ENCODE measurements around the gene C11orf68. TPM values are rescaled to one million over a fixed set of nuclear protein-coding genes. Genes with fewer than 3 reads are reported as not detected.

C11orf68 gene
- total and polyA plus RNA-seq, 8 donors: 3.1 to 31.3 (median 13.7) TPM

DNA sequence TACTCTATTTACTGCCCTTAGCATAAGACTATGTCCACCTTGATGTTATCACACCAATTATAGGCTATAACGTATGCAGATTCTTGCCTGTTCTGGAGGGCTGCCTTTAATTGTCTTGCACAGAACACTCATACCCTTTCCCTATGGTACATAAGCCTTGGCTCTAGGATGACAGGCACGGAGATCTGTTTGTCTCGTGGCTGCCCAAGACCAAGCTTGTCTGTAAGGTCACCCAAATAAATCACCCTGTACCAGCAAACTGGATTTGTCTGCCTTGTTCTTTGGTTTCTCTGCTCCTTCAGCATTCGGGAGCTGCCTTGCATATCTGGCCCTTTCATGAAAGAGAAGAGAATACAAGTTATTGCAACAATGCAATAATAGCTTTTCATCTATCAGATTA is 18.9 kb upstream of the C11orf68 start:
- intact Hi-C loops (cut with DNase I; ENCODE audit: low total_unique reads): no loop called here
- H3K9me3 ChIP-seq: no peaks in the 10 kb centered on the region
- WGBS, 5 donors: 33 to 62% (median 51%) methylated on average over 4 of the region's 4 CpGs
- DNase-seq: no peak
- H3K4me3 ChIP-seq: no peak overlapping the region
- H3K27me3 ChIP-seq: peaks cover 0 to 45% (median 4%) of the 10 kb centered on the region in 3 donors
- no peaks in the 10 kb centered on the region for H3K36me3 ChIP-seq
- TF ChIP-seq POLR2A (IDR thresholded peaks at IDR 0.05) (no peak), EP300 (IDR thresholded peaks at IDR 0.05) (no peak), POLR2AphosphoS5 (IDR thresholded peaks at IDR 0.05) (no peak), CTCF (IDR thresholded peaks at IDR 0.05) (no peak)
- no peaks in the 10 kb centered on the region for H3K4me1 ChIP-seq
- no peak overlapping the region for H3K27ac ChIP-seq

DNA sequence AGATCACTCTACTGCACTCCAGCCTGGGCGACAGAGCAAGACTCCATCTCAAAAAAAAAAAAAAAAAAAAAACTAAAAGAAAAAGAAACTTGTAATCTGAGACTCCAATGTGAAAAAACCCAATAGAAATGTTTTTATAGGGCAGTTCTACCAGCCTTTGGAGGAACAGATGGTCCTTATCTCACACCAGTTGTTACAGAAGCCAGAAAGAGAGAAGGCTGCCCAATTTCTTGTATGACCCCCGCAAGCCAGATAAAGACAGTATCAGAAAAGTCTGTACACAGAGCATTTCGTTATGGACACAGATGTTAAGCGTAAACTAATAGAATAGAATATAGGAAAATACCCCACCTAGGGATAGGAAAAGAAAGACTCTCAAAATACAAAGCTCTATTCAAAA is 15.2 kb upstream of the C11orf68 start:
- intact Hi-C loops (cut with DNase I; ENCODE audit: low total_unique reads): no loop called here
- Histone ChIP-seq H3K27ac (no peak overlapping the region), H3K9me3 (no peaks in the 10 kb centered on the region), H3K4me1 (no peaks in the 10 kb centered on the region), H3K36me3 (no peaks in the 10 kb centered on the region), H3K27me3 (peaks cover 0 to 32% (median 4%) of the 10 kb centered on the region in 3 donors), H3K4me3 (no peak overlapping the region)
- WGBS, 5 donors: 41 to 59% (median 50%) methylated on average over 4 of the region's 4 CpGs
- no peak for DNase-seq
- no peak for TF ChIP-seq EP300 (IDR thresholded peaks at IDR 0.05)
- no peak for TF ChIP-seq POLR2A (IDR thresholded peaks at IDR 0.05)
- TF ChIP-seq POLR2AphosphoS5 (IDR thresholded peaks at IDR 0.05): no peak
- TF ChIP-seq CTCF (IDR thresholded peaks at IDR 0.05): no peak

GRCh38 chr11:65932558-65932919 is 13.7 kb upstream of the C11orf68 start:
- Histone ChIP-seq H3K4me1 (peaks cover 0 to 6% (median 0%) of the 10 kb centered on the region in 4 donors), H3K27ac (no peak overlapping the region), H3K9me3 (no peaks in the 10 kb centered on the region), H3K36me3 (no peaks in the 10 kb centered on the region), H3K4me3 (no peak overlapping the region), H3K27me3 (peaks cover 0 to 19% (median 4%) of the 10 kb centered on the region in 3 donors)
- intact Hi-C loops (cut with DNase I; ENCODE audit: low total_unique reads): no loop called here
- no peak for TF ChIP-seq POLR2AphosphoS5 (IDR thresholded peaks at IDR 0.05)
- WGBS, 5 donors: 29 to 45% (median 34%) methylated on average over 9 of the region's 9 CpGs
- DNase-seq: no peak

DNA sequence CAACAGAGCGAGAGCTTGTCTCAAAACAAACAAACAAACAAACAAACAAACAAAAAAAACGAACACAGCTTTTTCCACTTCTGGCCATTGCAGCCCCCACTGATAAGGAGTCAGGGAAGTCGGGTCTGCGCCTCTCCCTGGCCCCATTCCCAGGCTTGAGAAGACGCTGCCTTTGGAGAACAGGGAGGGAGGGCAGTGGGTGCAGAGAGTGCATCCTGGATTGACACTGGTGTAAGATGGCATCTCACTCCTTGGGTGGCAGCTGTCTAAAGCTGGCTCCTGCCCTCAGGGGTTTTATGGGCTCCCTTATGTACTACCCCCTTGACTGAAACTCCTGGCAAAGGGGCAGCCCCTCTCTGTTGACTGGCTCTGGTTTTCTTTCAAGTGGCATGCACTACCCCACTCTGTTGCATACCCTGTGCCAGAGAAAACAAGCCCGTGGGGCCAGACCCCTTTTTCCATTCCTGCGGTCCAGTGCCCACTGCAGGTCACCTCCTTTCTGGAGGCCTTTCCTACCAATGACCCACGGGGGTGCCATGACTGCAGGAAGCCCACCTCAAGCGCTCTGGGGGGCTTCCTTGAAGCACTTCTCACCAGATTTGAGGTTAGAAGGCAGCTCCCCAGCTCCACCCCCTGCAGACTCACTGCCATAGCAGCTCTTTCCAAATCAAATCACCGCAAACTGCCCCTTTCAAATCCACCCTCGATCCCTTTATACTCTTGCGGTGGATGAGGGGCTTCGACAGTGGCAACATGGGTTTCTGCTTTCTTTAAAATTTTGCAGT is 13.1 kb upstream of the C11orf68 start:
- intact Hi-C loops (cut with DNase I; ENCODE audit: low total_unique reads): no loop called here
- Histone ChIP-seq H3K4me1 (peaks cover 0 to 9% (median 0%) of the 10 kb centered on the region in 4 donors), H3K27me3 (peaks cover 0 to 14% (median 4%) of the 10 kb centered on the region in 3 donors), H3K27ac (no peak overlapping the region), H3K4me3 (no peak overlapping the region), H3K36me3 (no peaks in the 10 kb centered on the region), H3K9me3 (no peaks in the 10 kb centered on the region)
- WGBS, 5 donors: 41 to 62% (median 50%) methylated on average over 13 of the region's 13 CpGs
- TF ChIP-seq POLR2AphosphoS5 (IDR thresholded peaks at IDR 0.05) (no peak), EP300 (IDR thresholded peaks at IDR 0.05) (no peak), POLR2A (IDR thresholded peaks at IDR 0.05) (no peak), CTCF (IDR thresholded peaks at IDR 0.05) (no peak)
- no peak for DNase-seq

- Histone ChIP-seq H3K27me3 (peaks cover 0 to 13% (median 4%) of the 10 kb centered on the region in 3 donors), H3K36me3 (peaks cover 0 to 11% (median 3%) of the 10 kb centered on the region in 4 donors), H3K27ac (peak overlapping the region in 2 of 5 donors; percentile 76 to 77), H3K4me1 (peaks cover 0 to 9% (median 0%) of the 10 kb centered on the region in 4 donors), H3K9me3 (no peaks in the 10 kb centered on the region), H3K4me3 (no peak overlapping the region)
- intact Hi-C loops (cut with DNase I; ENCODE audit: low total_unique reads): no loop called here
- WGBS, 5 donors: 61 to 65% (median 65%) methylated on average over 4 to 6 of the region's 6 CpGs
- TF ChIP-seq POLR2A (IDR thresholded peaks at IDR 0.05) (no peak), CTCF (IDR thresholded peaks at IDR 0.05) (no peak), EP300 (IDR thresholded peaks at IDR 0.05) (no peak), POLR2AphosphoS5 (IDR thresholded peaks at IDR 0.05) (no peak)
- no peak for DNase-seq
These were observed 9.8 kb upstream of the C11orf68 start for GRCh38 chr11:65928667-65929066.

All from stomach (tissue), 9 donors.